Activated T-cell treated with anti-CD3 and anti-CD28 coated beads, Interleukin-2, amount 50 U/mL, for 24 hours (primary cell): ENCODE measurements around the gene USF1.
"Not testable (repeated sequence)": the region's sequence is repeated elsewhere in the genome, so short reads cannot be mapped to it uniquely, and the experiment has no call there.

ENCODE experiments used
- DNase-seq: peaks from one replicate; pipeline ENCODE4 v3.0.0-alpha.2; 2020
- H3K27ac Mint-ChIP-seq: 2 replicates; pipeline ENCODE4 v1.8.0; 2020; ENCODE audit warnings: mild to moderate bottlenecking, mixed read lengths
- H3K27me3 Mint-ChIP-seq: 2 replicates; pipeline ENCODE4 v1.8.0; 2020; ENCODE audit warnings: mixed read lengths
- H3K36me3 Mint-ChIP-seq: 2 replicates; pipeline ENCODE4 v1.8.0; 2020; ENCODE audit warnings: low read depth, mixed read lengths
- H3K4me1 Mint-ChIP-seq: 2 replicates; pipeline ENCODE4 v1.8.0; 2020; ENCODE audit warnings: low read depth, mixed read lengths
- H3K4me3 Mint-ChIP-seq: 2 replicates; pipeline ENCODE4 v1.8.0; 2020; ENCODE audit warnings: mild to moderate bottlenecking, moderate library complexity, mixed read lengths
- H3K9me3 Mint-ChIP-seq: 2 replicates; pipeline ENCODE4 v1.8.0; 2020; ENCODE audit warnings: mixed read lengths

USF1 gene

GRCh38 chr1:161047436-161048420, 2.0 kb upstream of the USF1 start:
- Mint-ChIP-seq H3K4me3 (peak overlapping the region; percentile 88), H3K36me3 (peaks cover 90% of the 10 kb centered on the region), H3K4me1 (peaks cover 34% of the 10 kb centered on the region), H3K27me3 (no peaks in the 10 kb centered on the region), H3K27ac (peak overlapping the region; percentile 98), H3K9me3 (no peaks in the 10 kb centered on the region)
- no peak for DNase-seq

- H3K27ac Mint-ChIP-seq: peak overlapping the region; percentile 98
- no peaks in the 10 kb centered on the region for H3K9me3 Mint-ChIP-seq
- peaks cover 36% of the 10 kb centered on the region for H3K4me1 Mint-ChIP-seq
- DNase-seq: no peak
- peaks cover 91% of the 10 kb centered on the region for H3K36me3 Mint-ChIP-seq
- H3K27me3 Mint-ChIP-seq: no peaks in the 10 kb centered on the region
- H3K4me3 Mint-ChIP-seq: peak overlapping the region; percentile 88
Observed at GRCh38 chr1:161046605-161047228, 940 bp upstream of the USF1 start.

DNA sequence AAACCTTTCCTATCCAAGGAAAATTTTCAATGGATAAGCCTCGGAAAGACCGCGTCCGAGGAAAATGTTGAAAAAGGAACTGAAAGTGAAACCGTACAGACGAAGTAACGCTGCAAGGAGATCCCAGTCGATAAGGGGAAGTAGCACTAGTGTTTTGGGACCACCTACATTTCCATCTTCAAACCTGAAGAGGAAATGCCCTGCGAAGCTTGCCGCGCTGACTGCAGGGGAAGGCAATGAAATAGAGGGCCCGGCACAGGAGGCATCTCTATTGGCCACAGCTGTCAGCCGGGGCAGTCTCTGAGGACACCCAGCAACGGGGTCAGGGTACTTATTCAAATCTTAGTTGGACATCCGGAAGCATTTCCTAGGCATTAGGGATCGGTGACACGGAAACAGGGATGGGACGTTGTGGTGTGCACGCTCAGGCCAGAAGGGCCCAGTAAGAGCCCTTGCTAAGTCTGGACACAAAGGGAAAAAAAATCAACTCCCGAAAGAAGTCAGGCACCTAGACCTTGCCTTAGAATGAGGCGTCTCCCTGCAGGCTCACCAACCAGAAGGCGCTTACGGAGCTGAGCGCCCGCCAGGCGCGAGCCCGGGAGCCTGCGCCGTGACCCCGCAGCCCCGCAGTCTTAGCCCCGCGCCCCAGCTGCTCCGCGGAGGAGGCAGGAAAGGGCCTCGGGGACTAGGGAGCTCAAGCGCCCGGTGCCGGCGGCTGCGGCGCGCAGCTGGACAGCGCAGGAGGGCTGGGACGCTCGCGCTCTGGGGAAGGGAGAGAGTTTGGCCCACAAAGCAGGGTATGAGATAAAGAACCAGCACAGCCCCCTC, 655 bp downstream of the USF1 start:
- Mint-ChIP-seq H3K9me3 (no peaks in the 10 kb centered on the region), H3K27ac (peak overlapping the region; percentile 98), H3K36me3 (peaks cover 92% of the 10 kb centered on the region), H3K27me3 (no peaks in the 10 kb centered on the region), H3K4me3 (peak overlapping the region; percentile 88), H3K4me1 (peaks cover 40% of the 10 kb centered on the region)
- peak; percentile 72 for DNase-seq

DNA sequence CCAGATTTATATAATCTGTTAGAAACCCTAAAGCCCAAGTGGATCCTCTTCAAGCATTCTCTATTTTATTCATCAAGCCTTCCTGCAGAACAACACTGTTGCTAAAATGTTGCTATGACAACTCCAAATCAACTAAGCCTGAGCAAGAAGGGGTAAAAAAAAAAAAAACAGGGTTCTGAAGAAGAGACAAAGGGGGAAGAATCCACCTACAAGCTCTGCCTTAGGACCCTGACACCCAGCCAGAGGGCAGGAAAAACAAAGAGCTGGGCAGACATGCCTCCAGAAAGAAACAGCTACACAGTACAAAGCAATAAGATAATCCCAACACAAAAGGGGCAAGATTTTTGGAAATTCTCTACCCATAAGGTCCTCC, 1.3 kb downstream of the USF1 start:
- peaks cover 92% of the 10 kb centered on the region for H3K36me3 Mint-ChIP-seq

DNA sequence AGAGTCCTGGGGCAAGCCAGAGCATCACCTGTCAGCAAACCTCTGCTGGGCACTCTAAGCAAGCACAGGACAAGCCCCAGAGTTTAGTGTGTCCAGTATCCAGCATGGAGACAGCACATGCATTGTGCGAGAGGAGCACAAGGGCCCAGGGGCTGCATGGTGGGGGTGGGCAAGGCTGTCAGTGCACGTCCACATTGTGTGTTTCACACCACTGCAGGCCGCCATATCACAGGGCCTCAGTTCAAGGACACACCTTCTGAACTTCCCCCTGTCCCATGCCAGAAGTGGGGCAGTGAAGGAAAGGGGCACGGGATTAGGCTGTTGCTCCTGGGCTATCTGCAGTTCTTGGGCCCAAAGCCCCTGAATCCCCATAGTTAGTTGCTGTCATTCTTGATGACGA, 6.2 kb downstream of the USF1 start:
- Mint-ChIP-seq H3K4me1 (peaks cover 54% of the 10 kb centered on the region), H3K27me3 (no peaks in the 10 kb centered on the region), H3K9me3 (no peaks in the 10 kb centered on the region), H3K4me3 (peak overlapping the region; percentile 89), H3K27ac (peak overlapping the region; percentile 97), H3K36me3 (peaks cover 67% of the 10 kb centered on the region)
- no peak for DNase-seq

More for the DNA sequence above, 1.3 kb downstream of the USF1 start:
- Mint-ChIP-seq H3K27me3 (no peaks in the 10 kb centered on the region), H3K27ac (peak overlapping the region; percentile 98), H3K4me1 (peaks cover 46% of the 10 kb centered on the region), H3K4me3 (peak overlapping the region; percentile 88), H3K9me3 (no peaks in the 10 kb centered on the region)
- no peak for DNase-seq

DNA sequence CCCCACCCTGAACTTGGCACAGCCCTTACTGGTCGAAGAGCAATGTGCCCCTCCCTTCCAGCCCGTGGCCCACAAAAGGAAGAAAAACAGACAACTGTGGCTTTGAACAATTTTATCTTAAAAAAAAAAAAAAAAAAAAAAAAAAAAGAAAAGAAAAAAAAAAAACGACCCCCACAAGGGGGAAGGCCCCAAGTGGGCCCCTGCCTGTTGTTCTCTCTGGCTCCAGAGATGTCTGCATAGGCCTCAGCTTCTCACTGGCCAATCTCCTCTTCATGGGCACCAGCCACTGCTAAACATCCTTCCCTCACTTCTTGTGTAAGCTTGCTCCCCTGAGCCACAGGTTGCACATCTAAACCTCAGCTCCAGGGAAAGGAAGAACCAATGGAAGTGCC, 6.6 kb downstream of the USF1 start:
- H3K36me3 Mint-ChIP-seq: peaks cover 63% of the 10 kb centered on the region
- H3K4me3 Mint-ChIP-seq: peak overlapping the region; percentile 89
- H3K27ac Mint-ChIP-seq: peak overlapping the region; percentile 97
- H3K9me3 Mint-ChIP-seq: no peaks in the 10 kb centered on the region
- DNase-seq: no peak
- peaks cover 51% of the 10 kb centered on the region for H3K4me1 Mint-ChIP-seq
- no peaks in the 10 kb centered on the region for H3K27me3 Mint-ChIP-seq

GRCh38 chr1:161038523-161039153, 7.1 kb downstream of the USF1 start, which contains the start of gene TSTD1:
Gene TSTD1 (minus strand): TSS chr1:161038964. CDS start chr1:161038889, 75 bp downstream.
- no peaks in the 10 kb centered on the region for H3K9me3 Mint-ChIP-seq
- H3K4me1 Mint-ChIP-seq: peaks cover 52% of the 10 kb centered on the region
- peaks cover 60% of the 10 kb centered on the region for H3K36me3 Mint-ChIP-seq
- DNase-seq: peak; percentile 91
- no peaks in the 10 kb centered on the region for H3K27me3 Mint-ChIP-seq
- H3K4me3 Mint-ChIP-seq: peak within 1 kb of the TSS; percentile 89
- peak within 1 kb of the TSS; percentile 97 for H3K27ac Mint-ChIP-seq

- Mint-ChIP-seq H3K4me1 (peaks cover 52% of the 10 kb centered on the region), H3K27ac (peak overlapping the region; percentile 97), H3K27me3 (no peaks in the 10 kb centered on the region), H3K4me3 (peak overlapping the region; percentile 89), H3K36me3 (peaks cover 55% of the 10 kb centered on the region), H3K9me3 (no peaks in the 10 kb centered on the region)
- DNase-seq: no peak
Observed at GRCh38 chr1:161037661-161038522, 7.9 kb downstream of the USF1 start.

GRCh38 chr1:161033751-161034150, 12.0 kb downstream of the USF1 start:
- Mint-ChIP-seq H3K9me3 (no peaks in the 10 kb centered on the region), H3K4me3 (no peak overlapping the region), H3K27ac (no peak overlapping the region), H3K4me1 (peaks cover 42% of the 10 kb centered on the region), H3K27me3 (no peaks in the 10 kb centered on the region), H3K36me3 (peaks cover 21% of the 10 kb centered on the region)
- DNase-seq: no peak

- Mint-ChIP-seq H3K4me3 (no peak overlapping the region), H3K27me3 (no peaks in the 10 kb centered on the region), H3K9me3 (no peaks in the 10 kb centered on the region), H3K27ac (peak overlapping the region; percentile 58), H3K36me3 (peaks cover 11% of the 10 kb centered on the region), H3K4me1 (peaks cover 31% of the 10 kb centered on the region)
- DNase-seq: no peak
Observed at GRCh38 chr1:161032409-161032808, 13.4 kb downstream of the USF1 start.

DNA sequence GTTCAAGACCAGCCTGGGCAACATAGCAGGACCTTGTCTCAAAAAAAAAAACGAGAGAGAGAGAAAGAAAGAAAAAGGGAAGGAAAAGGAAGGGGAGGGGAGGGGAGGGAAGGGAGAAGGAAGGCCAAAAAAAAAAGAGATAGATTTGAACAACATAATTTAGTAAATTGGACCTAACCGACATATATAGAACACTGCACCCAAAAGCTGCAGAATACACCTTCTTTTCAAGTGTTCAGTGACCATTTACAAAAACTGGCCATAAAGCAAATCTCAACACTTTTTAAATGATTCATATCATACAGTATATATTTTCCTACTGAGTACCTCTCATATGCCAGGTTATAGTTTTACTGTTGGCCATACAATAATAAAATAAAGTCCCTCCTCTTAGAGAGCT, 13.9 kb downstream of the USF1 start:
- Mint-ChIP-seq H3K36me3 (peaks cover 10% of the 10 kb centered on the region), H3K4me3 (no peak overlapping the region), H3K27ac (no peak overlapping the region), H3K4me1 (peaks cover 29% of the 10 kb centered on the region), H3K27me3 (no peaks in the 10 kb centered on the region), H3K9me3 (peaks cover 4% of the 10 kb centered on the region)
- no peak for DNase-seq

- DNase-seq, H3K27ac Mint-ChIP-seq, H3K27me3 Mint-ChIP-seq, H3K9me3 Mint-ChIP-seq, H3K4me3 Mint-ChIP-seq: not testable (repeated sequence)
- Mint-ChIP-seq H3K36me3 (peaks cover 12% of the 10 kb centered on the region), H3K4me1 (peaks cover 30% of the 10 kb centered on the region)
Observed at GRCh38 chr1:161029466-161029865, 16.3 kb downstream of the USF1 start.

DNA sequence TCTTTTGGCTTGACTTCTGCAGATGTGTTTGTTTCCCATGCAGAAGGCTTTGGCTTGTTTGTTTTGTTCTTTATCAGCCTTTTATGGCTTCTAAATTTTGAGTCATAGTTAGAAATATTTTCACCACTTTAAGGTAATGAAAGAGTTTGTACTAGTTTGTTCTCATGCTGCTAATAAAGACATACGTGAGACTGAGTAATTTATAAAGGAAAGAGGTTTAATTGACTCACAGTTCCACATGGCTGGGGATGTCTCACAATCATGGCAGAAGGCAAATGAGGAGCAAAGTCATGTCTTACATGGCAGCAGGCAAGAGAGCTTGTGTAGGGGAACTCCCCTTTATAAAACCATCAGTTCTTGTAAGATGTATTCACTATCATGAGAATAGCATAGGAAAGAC, 18.8 kb downstream of the USF1 start:
- not testable (repeated sequence) for H3K9me3 Mint-ChIP-seq, DNase-seq, H3K27me3 Mint-ChIP-seq, H3K4me3 Mint-ChIP-seq
- peaks cover 12% of the 10 kb centered on the region for H3K36me3 Mint-ChIP-seq
- peaks cover 19% of the 10 kb centered on the region for H3K4me1 Mint-ChIP-seq
- peak overlapping the region; percentile 27 for H3K27ac Mint-ChIP-seq
